ENCODE results near the gene TMEM97. TPM values are rescaled to one million over a fixed set of nuclear protein-coding genes. Genes with fewer than 3 reads are reported as not detected.

Gene TMEM97
- total RNA-seq, 1 experiment from 2014 or later = 55.6 TPM

- no peak for DNase-seq (ENCODE audit: low read depth, low spot score)
- CTCF ChIA-PET = no interaction called here
- POLR2A ChIA-PET = no interaction called here
These were observed 28.4 kb downstream of the TMEM97 start for GRCh38 chr17:28347261-28347891.

GRCh38 chr17:28348979-28349378 is 30.0 kb downstream of the TMEM97 start:
- H3K27me3 ChIP-seq (ENCODE audit: insufficient read depth, low read length) = no peaks in the 10 kb centered on the region
- no TSS peak for BruUV-seq (replicated peaks)
- no peaks in the 10 kb centered on the region for H3K9me2 ChIP-seq (ENCODE audit: insufficient read depth)
- no peaks in the 10 kb centered on the region for H3K9me3 ChIP-seq (ENCODE audit: control insufficient read depth in 1 of 2, insufficient read depth in 1 of 2, low read depth in 1 of 2, low read length in 2 of 2)
- DNase-seq (ENCODE audit: low read depth, low spot score) (no peak), ATAC-seq (no peak)
- no peak overlapping the region for H3K27ac ChIP-seq (ENCODE audit: low read depth, low read length)
- H3K4me1 ChIP-seq (ENCODE audit: control insufficient read depth in 1 of 2, insufficient read depth in 2 of 2, low read length in 2 of 2) = peaks cover 0 to 9% of the 10 kb centered on the region in 2 experiments; a peak in 2 of 4 replicates
- H3K9ac ChIP-seq (ENCODE audit: low read length) = no peak overlapping the region
- RAD21 ChIA-PET (ENCODE audit: low non-redundant PET in 1 of 2, low total read pairs in 2 of 2, uncharacterized antibody in 2 of 2, unreplicated experiment in 2 of 2) = no interaction called here
- no peak overlapping the region for H3K4me3 ChIP-seq (replicated peaks in 1 of 2; ENCODE audit: low read depth in 1 of 2, low read length in 2 of 2)
- no peaks in the 10 kb centered on the region; the same call in 1 of the 2 replicates for H3K79me2 ChIP-seq (ENCODE audit: insufficient read depth, low read length)
- no peak overlapping the region for H2AFZ ChIP-seq (ENCODE audit: low read depth, low read length, poor library complexity, severe bottlenecking)
- intact Hi-C loops (cut with micrococcal nuclease) = no loop called here
- H3K36me3 ChIP-seq (ENCODE audit: control insufficient read depth in 1 of 2, insufficient read depth in 2 of 2, low read length in 2 of 2) = peaks cover 50 to 61% of the 10 kb centered on the region in 2 experiments
- no peaks in the 10 kb centered on the region for H4K20me1 ChIP-seq (ENCODE audit: insufficient read depth)
- POLR2A ChIA-PET = no interaction called here
- H3K4me2 ChIP-seq (ENCODE audit: low read length) = no peak overlapping the region
- CTCF ChIA-PET = no interaction called here
- TF ChIP-seq FOSL1 (IDR thresholded peaks at IDR 0.05; ENCODE audit: low read depth) (no peak), SP1 (IDR thresholded peaks at IDR 0.05; ENCODE audit: low read depth) (no peak), EGR1 (IDR thresholded peaks at IDR 0.05; ENCODE audit: low read depth) (no peak), ZBTB33 (IDR thresholded peaks at IDR 0.05; ENCODE audit: extremely low read depth, insufficient replicate concordance, low read length) (no peak), CEBPB (IDR thresholded peaks at IDR 0.05; ENCODE audit: low read depth) (no peak), CTCF (IDR thresholded peaks at IDR 0.05 in 2 of 3, conservative IDR thresholded peaks at IDR 0.05 in 1 of 3; ENCODE audit: borderline replicate concordance in 1 of 3, insufficient read depth in 1 of 3, low read depth in 2 of 3, low read length in 2 of 3) (no peak), SRF (IDR thresholded peaks at IDR 0.05; ENCODE audit: low read depth) (no peak), POLR2A (IDR thresholded peaks at IDR 0.05; ENCODE audit: borderline replicate concordance, extremely low read depth, insufficient read depth, insufficient read length) (no peak)

More at GRCh38 chr17:28347261-28347891, 28.4 kb downstream of the TMEM97 start:
- Histone ChIP-seq H3K36me3 (ENCODE audit: control insufficient read depth in 1 of 2, insufficient read depth in 2 of 2, low read length in 2 of 2) (peaks cover 45 to 58% of the 10 kb centered on the region in 2 experiments), H3K9ac (ENCODE audit: low read length) (no peak overlapping the region), H3K9me3 (ENCODE audit: control insufficient read depth in 1 of 2, insufficient read depth in 1 of 2, low read depth in 1 of 2, low read length in 2 of 2) (no peaks in the 10 kb centered on the region), H4K20me1 (ENCODE audit: insufficient read depth) (no peaks in the 10 kb centered on the region), H3K9me2 (ENCODE audit: insufficient read depth) (no peaks in the 10 kb centered on the region), H3K4me2 (ENCODE audit: low read length) (0 out of 2 replicates have a peak overlapping the region, but pooled peaks have one; percentile 7), H3K4me3 (replicated peaks in 1 of 2; ENCODE audit: low read depth in 1 of 2, low read length in 2 of 2) (no peak overlapping the region), H2AFZ (ENCODE audit: low read depth, low read length, poor library complexity, severe bottlenecking) (no peak overlapping the region), H3K27ac (ENCODE audit: low read depth, low read length) (no peak overlapping the region), H3K27me3 (ENCODE audit: insufficient read depth, low read length) (no peaks in the 10 kb centered on the region), H3K79me2 (ENCODE audit: insufficient read depth, low read length) (no peaks in the 10 kb centered on the region), H3K4me1 (ENCODE audit: control insufficient read depth in 1 of 2, insufficient read depth in 2 of 2, low read length in 2 of 2) (peaks cover 0 to 9% of the 10 kb centered on the region in 2 experiments; a peak in 2 of 4 replicates)
- intact Hi-C loops (cut with micrococcal nuclease) = no loop called here
- ATAC-seq = peak; percentile 21; the same call in 1 of the 2 replicates
- no TSS peak for BruUV-seq (replicated peaks)
- TF ChIP-seq CTCF (IDR thresholded peaks at IDR 0.05 in 2 of 3, conservative IDR thresholded peaks at IDR 0.05 in 1 of 3; ENCODE audit: borderline replicate concordance in 1 of 3, insufficient read depth in 1 of 3, low read depth in 2 of 3, low read length in 2 of 3) (0 out of 6 replicates have a peak, but pooled peaks of 1 of the 3 experiments have one; percentile 0), POLR2A (IDR thresholded peaks at IDR 0.05; ENCODE audit: borderline replicate concordance, extremely low read depth, insufficient read depth, insufficient read length) (no peak)
- RAD21 ChIA-PET (ENCODE audit: low non-redundant PET in 1 of 2, low total read pairs in 2 of 2, uncharacterized antibody in 2 of 2, unreplicated experiment in 2 of 2) = no interaction called here
